CD4-positive, alpha-beta T cell treated with Interferon gamma for 1 hour (primary cell): ENCODE measurements around the gene MUC20.
"Not testable (repeated sequence)": the region's sequence is repeated elsewhere in the genome, so short reads cannot be mapped to it uniquely, and the experiment has no call there.

Source experiments
- DNase-seq: peaks from one replicate; pipeline ENCODE4 v3.0.0-alpha.2; 2020

Gene MUC20

GRCh38 chr3:195693428-195694216, 27.2 kb upstream of the MUC20 start:
- DNase-seq, result no peak

GRCh38 chr3:195694217-195695076, 26.3 kb upstream of the MUC20 start:
- DNase-seq, result not testable (repeated sequence)

- no peak for DNase-seq
Observed at GRCh38 chr3:195696632-195697278, 24.0 kb upstream of the MUC20 start.

GRCh38 chr3:195697582-195698324, 23.0 kb upstream of the MUC20 start:
- no peak for DNase-seq

GRCh38 chr3:195698325-195698646, 22.5 kb upstream of the MUC20 start:
- no peak for DNase-seq

GRCh38 chr3:195698647-195699387, 22.0 kb upstream of the MUC20 start:
- no peak for DNase-seq

- no peak for DNase-seq
Observed at GRCh38 chr3:195699388-195699771, 21.4 kb upstream of the MUC20 start.

- DNase-seq, result no peak
Observed at GRCh38 chr3:195699860-195700259, 20.9 kb upstream of the MUC20 start.

GRCh38 chr3:195700319-195700718, 20.5 kb upstream of the MUC20 start:
- DNase-seq, result no peak

GRCh38 chr3:195701042-195701915, 19.5 kb upstream of the MUC20 start:
- no peak for DNase-seq

- no peak for DNase-seq
Observed at GRCh38 chr3:195703776-195704175, 17.0 kb upstream of the MUC20 start.

- no peak for DNase-seq
Observed at GRCh38 chr3:195704433-195704999, 16.3 kb upstream of the MUC20 start.

GRCh38 chr3:195705081-195705991, 15.4 kb upstream of the MUC20 start:
- no peak for DNase-seq

GRCh38 chr3:195708061-195708460, 12.7 kb upstream of the MUC20 start:
- no peak for DNase-seq

- DNase-seq, result no peak
Observed at GRCh38 chr3:195708626-195709481, 11.9 kb upstream of the MUC20 start.

GRCh38 chr3:195709676-195710085, 11.1 kb upstream of the MUC20 start:
- DNase-seq, result no peak

GRCh38 chr3:195710126-195710905, 10.5 kb upstream of the MUC20 start:
- not testable (repeated sequence) for DNase-seq
